ENCODE measurements around the gene DMRTB1.

DNA sequence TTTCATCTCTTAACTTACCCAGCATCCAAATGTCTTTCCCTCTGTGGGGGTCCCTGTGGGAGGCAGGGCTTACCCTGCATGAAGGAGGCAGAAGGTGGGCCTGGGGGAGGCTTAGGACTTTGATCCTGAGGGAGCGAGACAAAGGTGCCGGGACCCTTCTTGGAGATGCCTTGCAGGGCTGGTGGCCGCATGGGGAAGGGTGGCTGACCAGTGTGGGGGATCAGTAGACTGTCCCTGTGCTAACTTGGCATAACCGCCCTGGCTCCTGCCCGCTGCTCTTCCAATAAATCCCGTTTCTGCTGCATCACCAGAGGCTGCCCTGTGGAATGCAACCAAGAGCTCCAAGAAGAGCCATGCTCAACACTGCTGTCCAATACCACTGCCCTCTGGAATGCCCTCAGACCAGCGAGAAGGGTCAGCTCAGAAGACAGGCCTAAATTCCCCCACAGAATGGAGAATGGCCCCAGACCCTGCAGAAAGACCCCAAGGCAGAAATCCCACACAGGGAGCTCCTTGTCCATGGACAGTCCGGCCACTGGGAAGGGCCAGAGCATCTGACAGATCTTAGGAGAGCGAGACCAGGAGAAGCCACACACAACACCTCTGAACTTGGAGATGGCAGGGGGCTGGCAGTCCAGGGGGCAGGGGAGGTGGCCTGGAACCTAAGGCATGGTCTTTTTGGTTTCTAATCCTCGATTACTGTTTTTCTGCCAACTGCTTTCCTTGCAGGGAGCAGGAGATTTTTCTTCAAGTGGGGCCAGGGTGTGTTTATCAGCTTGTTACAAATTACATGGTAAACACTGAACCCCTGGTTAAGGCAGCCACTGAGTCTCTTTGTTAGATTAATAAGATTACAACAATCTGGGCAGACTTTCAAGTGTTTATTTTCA is 46.7 kb upstream of the DMRTB1 start:
- TF ChIP-seq, protein P1, sequence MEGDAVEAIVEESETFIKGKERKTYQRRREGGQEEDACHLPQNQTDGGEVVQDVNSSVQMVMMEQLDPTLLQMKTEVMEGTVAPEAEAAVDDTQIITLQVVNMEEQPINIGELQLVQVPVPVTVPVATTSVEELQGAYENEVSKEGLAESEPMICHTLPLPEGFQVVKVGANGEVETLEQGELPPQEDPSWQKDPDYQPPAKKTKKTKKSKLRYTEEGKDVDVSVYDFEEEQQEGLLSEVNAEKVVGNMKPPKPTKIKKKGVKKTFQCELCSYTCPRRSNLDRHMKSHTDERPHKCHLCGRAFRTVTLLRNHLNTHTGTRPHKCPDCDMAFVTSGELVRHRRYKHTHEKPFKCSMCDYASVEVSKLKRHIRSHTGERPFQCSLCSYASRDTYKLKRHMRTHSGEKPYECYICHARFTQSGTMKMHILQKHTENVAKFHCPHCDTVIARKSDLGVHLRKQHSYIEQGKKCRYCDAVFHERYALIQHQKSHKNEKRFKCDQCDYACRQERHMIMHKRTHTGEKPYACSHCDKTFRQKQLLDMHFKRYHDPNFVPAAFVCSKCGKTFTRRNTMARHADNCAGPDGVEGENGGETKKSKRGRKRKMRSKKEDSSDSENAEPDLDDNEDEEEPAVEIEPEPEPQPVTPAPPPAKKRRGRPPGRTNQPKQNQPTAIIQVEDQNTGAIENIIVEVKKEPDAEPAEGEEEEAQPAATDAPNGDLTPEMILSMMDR (IDR thresholded peaks at IDR 0.05; ENCODE audit: poor library complexity) = no peak
- TF ChIP-seq EZH2 (IDR thresholded peaks at IDR 0.05; ENCODE audit: borderline replicate concordance) = no peak
- TF ChIP-seq EZH2phosphoT487 (IDR thresholded peaks at IDR 0.05; ENCODE audit: low read depth, severe bottlenecking, unreplicated experiment) = no peak
